ENCODE data around the gene SLC38A1. TPM values are rescaled to one million over a fixed set of nuclear protein-coding genes. Genes with fewer than 3 reads are reported as not detected.

SLC38A1 gene
- total and polyA plus RNA-seq, 4 donors = 4.2 to 66.2 (median 17.7) TPM

DNA sequence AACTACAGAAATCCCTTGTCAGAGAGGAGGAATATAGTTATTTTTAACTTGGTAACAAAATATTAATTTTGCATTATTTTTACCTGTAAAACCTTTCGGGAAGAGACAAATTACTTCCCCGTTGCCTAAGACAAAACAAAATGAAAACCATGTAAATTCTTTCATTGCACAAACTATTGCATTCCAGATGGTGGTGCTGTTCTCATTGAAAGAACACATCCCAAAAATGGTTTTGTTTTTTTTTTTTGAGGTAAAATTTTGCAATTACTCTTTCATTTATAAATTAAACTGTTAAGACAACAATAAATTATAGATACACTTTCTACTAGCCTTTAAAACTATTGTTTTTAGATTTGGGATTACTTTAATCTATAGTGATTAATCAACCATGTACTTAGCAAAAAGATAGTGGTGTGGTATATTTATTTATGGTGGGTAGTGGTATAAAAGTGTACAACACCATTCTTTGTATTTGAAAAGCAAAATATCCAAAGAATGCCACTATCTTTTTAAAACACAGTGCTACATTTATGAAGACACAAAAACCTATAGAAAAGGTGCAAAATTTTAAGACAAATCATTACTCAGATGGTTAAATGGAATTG, 115.5 kb downstream of the SLC38A1 start:
- Histone ChIP-seq H3K4me1 (ENCODE audit: control insufficient read depth in 1 of 2, insufficient read depth in 2 of 2, low read length in 2 of 2) (peaks cover 0 to 3% of the 10 kb centered on the region in 2 donors), H3K4me3 (ENCODE audit: low read length in 2 of 2) (no peak overlapping the region), H3K27me3 (ENCODE audit: control insufficient read depth in 1 of 2, insufficient read depth in 2 of 2, low read length in 1 of 2) (no peaks in the 10 kb centered on the region), H3K36me3 (ENCODE audit: control insufficient read depth in 1 of 2, insufficient read depth in 2 of 2, low read length in 1 of 2) (no peaks in the 10 kb centered on the region), H3K27ac (ENCODE audit: low read depth in 1 of 2, low read length in 2 of 2) (no peak overlapping the region), H3K9me3 (ENCODE audit: control insufficient read depth, low read length) (no peaks in the 10 kb centered on the region)
- intact Hi-C loops (cut with DNase I) = loop anchor here (10.0 kb wide), 2 partner anchors 211 to 511 kb away; no protein-coding TSS in a partner anchor
- ATAC-seq (ENCODE audit: low FRiP score) = no peak
- 8 to 12% methylated on average over 2 of the region's 2 CpGs for WGBS, 2 donors
- DNase-seq = no peak

- H3K36me3 ChIP-seq (ENCODE audit: control insufficient read depth in 1 of 2, insufficient read depth in 2 of 2, low read length in 1 of 2) = no peaks in the 10 kb centered on the region
- H3K4me1 ChIP-seq (ENCODE audit: control insufficient read depth in 1 of 2, insufficient read depth in 2 of 2, low read length in 2 of 2) = peaks cover 0 to 2% of the 10 kb centered on the region in 2 donors
- no peaks in the 10 kb centered on the region for H3K27me3 ChIP-seq (ENCODE audit: control insufficient read depth in 1 of 2, insufficient read depth in 2 of 2, low read length in 1 of 2)
- H3K4me3 ChIP-seq (ENCODE audit: low read length in 2 of 2) = no peak overlapping the region
- H3K27ac ChIP-seq (ENCODE audit: low read depth in 1 of 2, low read length in 2 of 2) = no peak overlapping the region
- ATAC-seq (ENCODE audit: low FRiP score) = no peak
- intact Hi-C loops (cut with DNase I) = loop anchor here (10.0 kb wide), 2 partner anchors 212 to 512 kb away; no protein-coding TSS in a partner anchor
- no peak for DNase-seq
- H3K9me3 ChIP-seq (ENCODE audit: control insufficient read depth, low read length) = no peaks in the 10 kb centered on the region
- 80 to 85% methylated on average over 1 of the region's 1 CpG for WGBS, 2 donors
Observed at GRCh38 chr12:46152456-46152855, 116.4 kb downstream of the SLC38A1 start.

DNA sequence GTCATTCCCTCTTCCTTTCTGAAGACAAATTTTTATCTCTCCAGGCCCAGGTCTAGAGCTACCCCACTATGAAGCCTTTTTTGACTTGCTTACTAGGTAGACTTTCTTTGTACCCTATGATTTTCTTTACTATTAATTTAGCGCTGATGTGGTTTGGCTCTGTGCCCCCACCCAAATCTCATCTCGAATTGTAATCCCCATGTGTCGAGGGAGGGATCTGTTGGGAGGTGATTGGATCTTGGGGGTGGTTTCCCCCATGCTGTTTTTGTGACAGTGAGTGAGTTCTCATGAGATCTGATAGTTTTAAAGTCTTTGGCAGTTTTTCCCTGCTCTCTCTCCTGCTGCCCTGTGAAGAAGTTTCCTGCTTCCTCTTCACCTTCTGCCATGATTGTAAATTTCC, 118.1 kb downstream of the SLC38A1 start:
- 82 to 92% methylated on average over 3 of the region's 3 CpGs for WGBS, 2 donors
- Histone ChIP-seq H3K27me3 (ENCODE audit: control insufficient read depth in 1 of 2, insufficient read depth in 2 of 2, low read length in 1 of 2) (no peaks in the 10 kb centered on the region), H3K4me1 (ENCODE audit: control insufficient read depth in 1 of 2, insufficient read depth in 2 of 2, low read length in 2 of 2) (no peaks in the 10 kb centered on the region), H3K36me3 (ENCODE audit: control insufficient read depth in 1 of 2, insufficient read depth in 2 of 2, low read length in 1 of 2) (no peaks in the 10 kb centered on the region), H3K27ac (ENCODE audit: low read depth in 1 of 2, low read length in 2 of 2) (no peak overlapping the region), H3K9me3 (ENCODE audit: control insufficient read depth, low read length) (no peaks in the 10 kb centered on the region), H3K4me3 (ENCODE audit: low read length in 2 of 2) (no peak overlapping the region)
- ATAC-seq (ENCODE audit: low FRiP score) = no peak
- DNase-seq = no peak
- intact Hi-C loops (cut with DNase I) = loop anchor here (10.0 kb wide), 2 partner anchors 214 to 514 kb away; no protein-coding TSS in a partner anchor

DNA sequence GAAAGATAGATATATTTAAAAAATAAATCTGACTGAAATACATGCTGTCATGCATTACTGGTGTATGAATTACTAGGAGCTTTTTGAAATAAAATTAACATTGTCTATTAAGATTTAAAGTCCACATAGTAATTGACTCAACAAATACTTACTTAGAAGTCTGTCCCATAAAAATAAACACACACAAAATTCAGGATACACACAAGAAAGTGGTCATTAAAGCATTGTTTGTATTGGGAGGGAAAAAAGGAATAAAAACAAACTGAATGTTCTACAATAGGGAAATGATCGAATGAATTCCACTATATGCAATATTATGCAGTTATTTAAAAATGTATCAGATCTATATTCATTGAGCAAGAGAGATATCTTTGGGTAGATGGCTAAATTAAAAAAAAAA, 118.9 kb downstream of the SLC38A1 start:
- Histone ChIP-seq H3K36me3 (ENCODE audit: control insufficient read depth in 1 of 2, insufficient read depth in 2 of 2, low read length in 1 of 2) (no peaks in the 10 kb centered on the region), H3K9me3 (ENCODE audit: control insufficient read depth, low read length) (no peaks in the 10 kb centered on the region), H3K4me3 (ENCODE audit: low read length in 2 of 2) (no peak overlapping the region), H3K4me1 (ENCODE audit: control insufficient read depth in 1 of 2, insufficient read depth in 2 of 2, low read length in 2 of 2) (no peaks in the 10 kb centered on the region), H3K27me3 (ENCODE audit: control insufficient read depth in 1 of 2, insufficient read depth in 2 of 2, low read length in 1 of 2) (no peaks in the 10 kb centered on the region), H3K27ac (ENCODE audit: low read depth in 1 of 2, low read length in 2 of 2) (no peak overlapping the region)
- WGBS, 2 donors = 94 to 95% methylated on average over 1 of the region's 1 CpG
- ATAC-seq (ENCODE audit: low FRiP score) (no peak), DNase-seq (no peak)
- intact Hi-C loops (cut with DNase I) = loop anchor here (10.0 kb wide), 3 partner anchors 215 to 1445 kb away; no protein-coding TSS in a partner anchor

GRCh38 chr12:46149079-46149464, 119.8 kb downstream of the SLC38A1 start:
- H3K9me3 ChIP-seq (ENCODE audit: control insufficient read depth, low read length) = no peaks in the 10 kb centered on the region
- intact Hi-C loops (cut with DNase I) = loop anchor here in 1 of 2 donors (10.0 kb wide), 1 partner anchor 1446 kb away; no protein-coding TSS in a partner anchor
- 90 to 93% methylated on average over 2 of the region's 2 CpGs for WGBS, 2 donors

GRCh38 chr12:46148327-46149078, 120.3 kb downstream of the SLC38A1 start:
- WGBS, 2 donors = 76 to 78% methylated on average over 5 of the region's 5 CpGs
- Histone ChIP-seq H3K4me3 (ENCODE audit: low read length in 2 of 2) (no peak overlapping the region), H3K4me1 (ENCODE audit: control insufficient read depth in 1 of 2, insufficient read depth in 2 of 2, low read length in 2 of 2) (no peaks in the 10 kb centered on the region), H3K27me3 (ENCODE audit: control insufficient read depth in 1 of 2, insufficient read depth in 2 of 2, low read length in 1 of 2) (no peaks in the 10 kb centered on the region), H3K27ac (ENCODE audit: low read depth in 1 of 2, low read length in 2 of 2) (no peak overlapping the region), H3K9me3 (ENCODE audit: control insufficient read depth, low read length) (no peaks in the 10 kb centered on the region), H3K36me3 (ENCODE audit: control insufficient read depth in 1 of 2, insufficient read depth in 2 of 2, low read length in 1 of 2) (no peaks in the 10 kb centered on the region)
- no peak for DNase-seq
- intact Hi-C loops (cut with DNase I) = loop anchor here in 1 of 2 donors (10.0 kb wide), 1 partner anchor 1446 kb away; no protein-coding TSS in a partner anchor
- no peak for ATAC-seq (ENCODE audit: low FRiP score)

More at GRCh38 chr12:46149079-46149464, 119.8 kb downstream of the SLC38A1 start:
- no peak overlapping the region for H3K27ac ChIP-seq (ENCODE audit: low read depth in 1 of 2, low read length in 2 of 2)
- ATAC-seq (ENCODE audit: low FRiP score) = no peak
- no peak overlapping the region for H3K4me3 ChIP-seq (ENCODE audit: low read length in 2 of 2)
- no peaks in the 10 kb centered on the region for H3K27me3 ChIP-seq (ENCODE audit: control insufficient read depth in 1 of 2, insufficient read depth in 2 of 2, low read length in 1 of 2)
- H3K4me1 ChIP-seq (ENCODE audit: control insufficient read depth in 1 of 2, insufficient read depth in 2 of 2, low read length in 2 of 2) = no peaks in the 10 kb centered on the region
- no peak for DNase-seq
- H3K36me3 ChIP-seq (ENCODE audit: control insufficient read depth in 1 of 2, insufficient read depth in 2 of 2, low read length in 1 of 2) = no peaks in the 10 kb centered on the region

GRCh38 chr12:46147144-46147543, 121.7 kb downstream of the SLC38A1 start:
- Histone ChIP-seq H3K27ac (ENCODE audit: low read depth in 1 of 2, low read length in 2 of 2) (no peak overlapping the region), H3K4me1 (ENCODE audit: control insufficient read depth in 1 of 2, insufficient read depth in 2 of 2, low read length in 2 of 2) (no peaks in the 10 kb centered on the region), H3K4me3 (ENCODE audit: low read length in 2 of 2) (no peak overlapping the region), H3K9me3 (ENCODE audit: control insufficient read depth, low read length) (no peaks in the 10 kb centered on the region), H3K27me3 (ENCODE audit: control insufficient read depth in 1 of 2, insufficient read depth in 2 of 2, low read length in 1 of 2) (no peaks in the 10 kb centered on the region), H3K36me3 (ENCODE audit: control insufficient read depth in 1 of 2, insufficient read depth in 2 of 2, low read length in 1 of 2) (no peaks in the 10 kb centered on the region)
- intact Hi-C loops (cut with DNase I) = loop anchor here in 1 of 2 donors (10.0 kb wide), 1 partner anchor 1448 kb away; no protein-coding TSS in a partner anchor
- ATAC-seq (ENCODE audit: low FRiP score) (no peak), DNase-seq (no peak)
- 88 to 92% methylated on average over 3 of the region's 3 CpGs for WGBS, 2 donors

DNA sequence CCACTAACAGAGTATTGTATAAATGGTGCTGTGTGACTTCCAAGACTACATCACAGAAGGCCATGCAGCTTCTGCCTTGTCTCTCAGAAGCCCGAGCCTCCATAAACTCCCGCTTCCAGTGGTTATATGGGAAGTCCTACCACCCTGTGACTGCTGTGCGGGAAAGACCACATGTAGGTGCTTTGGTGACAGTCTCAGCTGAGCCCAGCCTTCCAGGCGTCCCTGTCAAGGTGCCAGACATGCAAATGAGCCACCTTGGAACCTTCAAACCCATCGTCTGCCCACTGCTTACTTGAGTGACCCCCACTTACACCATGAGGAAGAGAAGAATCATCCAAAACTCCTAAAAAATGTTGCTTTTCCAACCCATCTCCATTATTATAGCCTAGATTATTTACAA, 123.0 kb downstream of the SLC38A1 start:
- H3K4me3 ChIP-seq (ENCODE audit: low read length in 2 of 2) = no peak overlapping the region
- intact Hi-C loops (cut with DNase I) = loop anchor here in 1 of 2 donors (10.0 kb wide), 1 partner anchor 1449 kb away; no protein-coding TSS in a partner anchor
- H3K27me3 ChIP-seq (ENCODE audit: control insufficient read depth in 1 of 2, insufficient read depth in 2 of 2, low read length in 1 of 2) = no peaks in the 10 kb centered on the region
- H3K27ac ChIP-seq (ENCODE audit: low read depth in 1 of 2, low read length in 2 of 2) = no peak overlapping the region
- WGBS, 2 donors = 92 to 95% methylated on average over 5 of the region's 5 CpGs
- ATAC-seq (ENCODE audit: low FRiP score) (no peak), DNase-seq (no peak)
- H3K4me1 ChIP-seq (ENCODE audit: control insufficient read depth in 1 of 2, insufficient read depth in 2 of 2, low read length in 2 of 2) = no peaks in the 10 kb centered on the region
- H3K36me3 ChIP-seq (ENCODE audit: control insufficient read depth in 1 of 2, insufficient read depth in 2 of 2, low read length in 1 of 2) = no peaks in the 10 kb centered on the region
- no peaks in the 10 kb centered on the region for H3K9me3 ChIP-seq (ENCODE audit: control insufficient read depth, low read length)
